Endothelial cell of umbilical vein (primary cell): ENCODE results near the gene LINC00632.

Source experiments
- CTCF ChIP-seq, 2 donors: IDR thresholded peaks; 1 replicate in 1 of 2; 2 replicates in 1 of 2; pipeline ENCODE4 v1.5.1; 2011; ENCODE audit warnings: low read length in 2 of 2, mild to moderate bottlenecking in 2 of 2, moderate library complexity in 2 of 2, control low read depth in 1 of 2, inconsistent platforms in 1 of 2, low read depth in 1 of 2; ENCODE audit not compliant: insufficient read depth in 1 of 2; ENCODE audit errors: extremely low read depth in 1 of 2
- EZH2 ChIP-seq: IDR thresholded peaks from 2 replicates; pipeline ENCODE4 v1.6.1; 2012; ENCODE audit warnings: borderline replicate concordance, low read depth, mild to moderate bottlenecking, moderate library complexity, low read length, inconsistent platforms; ENCODE audit not compliant: severe bottlenecking
- FOS ChIP-seq: IDR thresholded peaks from 2 replicates; pipeline ENCODE4 v1.6.1; 2011; ENCODE audit warnings: mild to moderate bottlenecking, low read length, moderate library complexity, borderline replicate concordance; ENCODE audit not compliant: insufficient read depth
- GATA2 ChIP-seq: IDR thresholded peaks from 2 replicates; pipeline ENCODE4 v1.7.0; 2011; ENCODE audit warnings: low read depth, mild to moderate bottlenecking, moderate library complexity, mixed read lengths, low read length; ENCODE audit not compliant: insufficient read length, insufficient read depth
- MAX ChIP-seq: IDR thresholded peaks from 2 replicates; pipeline ENCODE4 v1.6.1; 2011; ENCODE audit not compliant: insufficient read depth, insufficient read length
- POLR2A ChIP-seq: IDR thresholded peaks from 2 replicates; pipeline ENCODE4 v1.6.1; 2012; ENCODE audit warnings: low read depth, mild to moderate bottlenecking, control low read depth, low read length
- POLR2AphosphoS5 ChIP-seq: IDR thresholded peaks from 2 replicates; pipeline ENCODE4 v1.6.1; 2012; ENCODE audit warnings: low read depth, mild to moderate bottlenecking, control low read depth, low read length, moderate library complexity; ENCODE audit not compliant: insufficient read depth

GRCh38 chrX:140817943-140818342 is 108.4 kb downstream of the LINC00632 start:
- TF ChIP-seq CTCF (IDR thresholded peaks at IDR 0.05; ENCODE audit: extremely low read depth in 1 of 2, insufficient read depth in 1 of 2, low read depth in 1 of 2, low read length in 2 of 2) (peak; percentile 27 to 29), POLR2AphosphoS5 (no peak), POLR2A (no peak), MAX (no peak), GATA2 (no peak), EZH2 (no peak), FOS (no peak)
